ENCODE data around the gene IFI16.

- TF ChIP-seq LEF1 (IDR thresholded peaks at IDR 0.05; ENCODE audit: borderline replicate concordance) (no peak), ELF4 (IDR thresholded peaks at IDR 0.05) (no peak), ZNF384 (IDR thresholded peaks at IDR 0.05) (no peak), CTBP1 (IDR thresholded peaks at IDR 0.05; ENCODE audit: borderline replicate concordance) (no peak), HDGF (IDR thresholded peaks at IDR 0.05; ENCODE audit: borderline replicate concordance) (no peak), SUZ12 (IDR thresholded peaks at IDR 0.05) (no peak), BHLHE40 (IDR thresholded peaks at IDR 0.05; ENCODE audit: borderline replicate concordance) (no peak), FOXM1 (IDR thresholded peaks at IDR 0.05; ENCODE audit: borderline replicate concordance) (no peak), NFRKB (IDR thresholded peaks at IDR 0.05) (no peak), L3MBTL2 (conservative IDR thresholded peaks at IDR 0.05) (no peak), SP1 (IDR thresholded peaks at IDR 0.05) (no peak), FOXA1 (IDR thresholded peaks at IDR 0.05) (no peak)
These were observed 36.9 kb upstream of the IFI16 start for GRCh38 chr1:158972841-158973240.

Measured in HEK293T (cell line).